Activated CD4-positive, alpha-beta memory T cell treated with anti-CD3 and anti-CD28 coated beads for 36 hours (primary cell): ENCODE measurements around the gene EMX2. TPM values are rescaled to one million over a fixed set of nuclear protein-coding genes. Genes with fewer than 3 reads are reported as not detected.

ENCODE experiments used
- CTCF ChIA-PET: fragments of 350-600 bp; sonication (Branson Sonifier 250); formaldehyde crosslinking; loops from one replicate; lab custom pipeline; 2021; ENCODE audit warnings: antibody characterized with exemption, inconsistent platforms; lab: Charles Lee
- POLR2A ChIA-PET: fragments of 350-600 bp; sonication (Branson Sonifier 250); formaldehyde crosslinking; loops from one replicate; lab custom pipeline; 2021; ENCODE audit warnings: antibody characterized with exemption; lab: Charles Lee
- DNase-seq: peaks from one replicate; pipeline ENCODE4 v3.0.0-alpha.2; 2020
- H3K27ac Mint-ChIP-seq: one replicate; pipeline ENCODE4 v1.8.0; 2021; ENCODE audit warnings: mixed read lengths
- H3K27me3 Mint-ChIP-seq: one replicate; pipeline ENCODE4 v1.8.0; 2021; ENCODE audit warnings: mixed read lengths
- H3K36me3 Mint-ChIP-seq: one replicate; pipeline ENCODE4 v1.8.0; 2021; ENCODE audit warnings: mixed read lengths
- H3K4me1 Mint-ChIP-seq: one replicate; pipeline ENCODE4 v1.8.0; 2021; ENCODE audit warnings: low read depth, mixed read lengths
- H3K4me3 Mint-ChIP-seq: one replicate; pipeline ENCODE4 v1.8.0; 2021; ENCODE audit warnings: mild to moderate bottlenecking, mixed read lengths
- H3K9me3 Mint-ChIP-seq: one replicate; pipeline ENCODE4 v1.8.0; 2021; ENCODE audit warnings: mixed read lengths
- intact Hi-C: fragments of 100-400 bp; cut with micrococcal nuclease; formaldehyde crosslinking; loops from one replicate; pipeline ENCODE4 v1.15.1; 2023
- total RNA-seq, 2 experiments: library from RNA; stranded (reverse); gene quantifications; one replicate each; pipeline ENCODE4 v1.2.3, GENCODE V29; 2021

EMX2 gene
- total RNA-seq, 2 experiments from 2014 or later: not detected

DNA sequence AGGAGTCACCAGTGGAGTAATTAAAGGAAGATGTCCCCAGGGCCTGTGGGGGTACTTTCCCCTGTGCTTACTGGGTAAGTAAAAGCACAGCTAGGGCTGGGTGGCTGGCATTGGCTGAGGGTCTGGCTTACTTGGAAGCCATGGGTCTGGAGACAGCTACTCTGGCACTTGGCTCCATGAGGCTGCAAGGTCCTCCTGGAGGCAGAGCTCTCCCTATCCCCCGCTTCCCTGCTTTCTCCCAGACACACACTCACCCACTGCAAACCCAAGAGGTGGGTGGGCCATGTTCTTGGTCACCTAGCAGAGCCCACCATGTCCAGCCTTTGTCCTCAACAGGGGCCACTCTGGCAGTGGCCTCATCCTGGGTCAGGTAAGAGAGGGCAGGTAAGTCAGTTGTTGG is 13.3 kb downstream of the EMX2 start:
- H3K4me1 Mint-ChIP-seq: peaks cover 8% of the 10 kb centered on the region
- no peaks in the 10 kb centered on the region for H3K36me3 Mint-ChIP-seq
- intact Hi-C loops: no loop called here
- peaks cover 54% of the 10 kb centered on the region for H3K27me3 Mint-ChIP-seq
- ChIA-PET CTCF (no interaction called here), POLR2A (no interaction called here)
- no peak overlapping the region for H3K4me3 Mint-ChIP-seq
- DNase-seq: no peak
- H3K9me3 Mint-ChIP-seq: no peaks in the 10 kb centered on the region
- H3K27ac Mint-ChIP-seq: no peak overlapping the region

DNA sequence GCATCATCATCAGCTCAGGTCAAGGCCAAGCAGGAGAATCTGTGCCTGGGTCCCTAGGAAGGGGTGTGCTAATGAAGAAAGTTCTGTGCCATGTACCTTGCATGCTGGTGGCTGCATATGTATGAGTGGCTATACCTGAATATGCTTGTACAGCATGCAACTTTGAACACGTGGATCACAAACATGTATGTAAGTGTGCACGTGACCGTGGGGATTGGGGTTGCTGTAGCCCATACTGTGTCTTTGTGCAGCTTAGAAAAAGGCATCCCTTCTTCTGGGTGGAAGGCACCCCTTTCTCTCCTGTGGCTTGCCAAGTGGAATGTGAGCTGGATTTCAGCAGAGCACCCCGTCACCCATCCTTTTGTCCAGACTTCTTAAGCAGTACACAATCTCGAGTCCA is 13.8 kb downstream of the EMX2 start:
- Mint-ChIP-seq H3K27me3 (peaks cover 51% of the 10 kb centered on the region), H3K4me3 (no peak overlapping the region), H3K9me3 (no peaks in the 10 kb centered on the region), H3K36me3 (no peaks in the 10 kb centered on the region), H3K27ac (no peak overlapping the region), H3K4me1 (peaks cover 8% of the 10 kb centered on the region)
- intact Hi-C loops: no loop called here
- CTCF ChIA-PET: no interaction called here
- POLR2A ChIA-PET: no interaction called here
- no peak for DNase-seq

DNA sequence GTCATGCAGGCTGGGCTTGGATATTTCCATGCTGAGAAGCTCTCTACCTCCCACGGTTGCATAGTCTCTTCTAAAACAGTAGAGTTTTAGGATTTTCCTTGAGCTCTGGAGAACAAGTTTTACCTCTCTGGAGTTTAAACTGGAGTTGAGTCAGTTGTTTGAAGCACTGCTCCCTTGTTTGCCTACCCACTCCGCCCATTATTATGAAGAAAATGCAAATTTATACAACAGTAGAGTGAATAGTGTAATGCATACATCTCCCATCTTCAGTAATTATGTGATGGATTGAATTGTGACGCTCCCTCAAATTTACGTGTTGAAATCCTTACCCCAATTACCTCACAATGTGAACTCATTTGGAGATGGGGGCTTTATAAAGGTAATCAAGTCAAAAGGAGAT is 17.2 kb downstream of the EMX2 start:
- Mint-ChIP-seq H3K27ac (no peak overlapping the region), H3K4me3 (no peak overlapping the region), H3K4me1 (no peaks in the 10 kb centered on the region), H3K36me3 (no peaks in the 10 kb centered on the region), H3K9me3 (no peaks in the 10 kb centered on the region), H3K27me3 (peaks cover 27% of the 10 kb centered on the region)
- no peak for DNase-seq
- intact Hi-C loops: no loop called here
- POLR2A ChIA-PET: no interaction called here
- CTCF ChIA-PET: no interaction called here

DNA sequence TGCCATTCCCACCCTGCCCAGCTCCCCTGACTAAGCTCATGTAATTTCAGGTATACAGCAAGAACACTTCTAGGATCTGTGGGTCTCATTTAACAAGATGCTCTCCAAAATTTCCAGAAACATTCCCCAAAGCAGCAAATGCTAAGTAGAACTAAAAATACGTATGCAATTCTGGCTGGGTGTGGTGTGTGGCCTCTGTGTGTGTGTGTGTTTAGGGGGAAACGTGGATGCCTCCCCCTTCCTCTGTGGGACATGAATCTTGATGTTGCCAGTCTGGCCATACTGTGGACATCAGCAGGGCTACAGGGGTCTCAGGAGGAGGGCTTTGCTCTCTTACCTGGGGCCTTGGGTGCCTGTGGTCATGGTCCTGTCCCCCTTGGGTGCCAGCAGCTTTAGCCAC is 18.4 kb downstream of the EMX2 start:
- CTCF ChIA-PET: interaction anchor here (0.6 kb wide), 1 partner anchor 303 kb away, joined by 3 read pairs; no protein-coding TSS in a partner anchor
- H3K27me3 Mint-ChIP-seq: peaks cover 20% of the 10 kb centered on the region
- no peaks in the 10 kb centered on the region for H3K9me3 Mint-ChIP-seq
- no peak overlapping the region for H3K4me3 Mint-ChIP-seq
- no peak overlapping the region for H3K27ac Mint-ChIP-seq
- intact Hi-C loops: no loop called here
- no peaks in the 10 kb centered on the region for H3K4me1 Mint-ChIP-seq
- no peak for DNase-seq
- no peaks in the 10 kb centered on the region for H3K36me3 Mint-ChIP-seq
- POLR2A ChIA-PET: no interaction called here

DNA sequence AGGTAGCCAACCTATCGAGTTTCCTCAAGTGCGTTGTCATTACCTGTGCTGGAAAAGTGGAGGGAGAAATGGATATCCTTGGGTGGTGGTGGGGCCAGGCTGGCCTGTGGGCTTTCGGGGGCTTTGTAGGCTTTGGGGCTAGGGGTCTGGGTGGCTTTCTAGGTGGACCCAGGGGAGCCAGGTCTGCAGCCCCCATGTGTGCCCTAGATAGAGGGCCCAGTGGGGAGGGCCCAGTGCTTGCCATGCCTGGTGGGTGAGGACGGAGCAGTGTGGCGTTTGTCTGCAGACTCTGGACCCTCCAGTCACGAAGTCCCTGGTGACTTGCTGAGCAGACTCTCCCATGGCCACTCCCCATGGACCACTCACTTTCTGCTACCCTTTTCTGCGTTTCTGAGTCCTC is 19.7 kb downstream of the EMX2 start:
- Mint-ChIP-seq H3K9me3 (no peaks in the 10 kb centered on the region), H3K36me3 (no peaks in the 10 kb centered on the region), H3K4me3 (no peak overlapping the region), H3K27me3 (peaks cover 12% of the 10 kb centered on the region), H3K27ac (no peak overlapping the region), H3K4me1 (no peaks in the 10 kb centered on the region)
- intact Hi-C loops: no loop called here
- CTCF ChIA-PET: no interaction called here
- no peak for DNase-seq
- POLR2A ChIA-PET: no interaction called here

DNA sequence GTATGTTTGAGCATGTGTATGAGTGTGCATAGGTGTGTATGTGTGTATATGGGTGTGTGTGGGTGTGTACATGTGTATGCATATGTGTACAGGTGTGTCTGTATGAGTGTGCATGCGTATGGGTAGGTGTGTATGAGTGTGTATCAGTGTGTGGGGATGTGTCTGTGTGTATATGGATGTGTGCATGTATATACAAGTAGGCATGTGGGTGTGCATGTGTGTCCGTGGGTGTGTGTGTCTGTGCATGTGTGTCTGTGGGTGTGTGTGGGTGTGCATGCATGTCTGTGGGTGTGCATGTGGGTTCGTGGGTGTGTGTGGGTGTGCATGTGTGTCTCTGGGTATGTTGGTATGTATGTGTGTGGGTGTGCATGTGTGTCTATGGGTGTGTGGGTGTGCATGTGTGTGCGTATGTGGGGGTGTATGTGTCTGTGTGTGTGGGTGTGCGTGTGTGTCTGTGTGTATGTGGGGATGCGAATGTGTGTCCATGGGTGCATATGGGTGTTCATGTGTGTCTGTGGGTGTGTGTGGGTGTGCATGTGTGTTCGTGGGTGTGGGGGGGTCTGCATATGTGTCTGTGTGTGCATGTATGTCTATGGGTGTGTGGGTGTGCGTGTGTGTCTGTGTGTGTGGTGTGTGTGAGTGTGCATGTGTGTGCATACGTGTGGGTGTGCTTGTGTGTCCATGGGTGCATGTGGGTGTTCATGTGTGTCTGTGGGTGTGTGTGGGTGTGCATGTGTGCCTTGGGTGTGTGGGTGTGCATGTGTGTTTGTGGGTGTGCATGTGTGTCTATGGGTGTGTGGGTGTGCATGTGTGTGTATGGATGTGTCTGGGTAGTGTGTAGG is 20.6 kb downstream of the EMX2 start:
- ChIA-PET CTCF (no interaction called here), POLR2A (no interaction called here)
- Mint-ChIP-seq H3K4me1 (no peaks in the 10 kb centered on the region), H3K27ac (no peak overlapping the region), H3K9me3 (no peaks in the 10 kb centered on the region), H3K36me3 (no peaks in the 10 kb centered on the region), H3K27me3 (peaks cover 12% of the 10 kb centered on the region), H3K4me3 (no peak overlapping the region)
- no peak for DNase-seq
- intact Hi-C loops: no loop called here

DNA sequence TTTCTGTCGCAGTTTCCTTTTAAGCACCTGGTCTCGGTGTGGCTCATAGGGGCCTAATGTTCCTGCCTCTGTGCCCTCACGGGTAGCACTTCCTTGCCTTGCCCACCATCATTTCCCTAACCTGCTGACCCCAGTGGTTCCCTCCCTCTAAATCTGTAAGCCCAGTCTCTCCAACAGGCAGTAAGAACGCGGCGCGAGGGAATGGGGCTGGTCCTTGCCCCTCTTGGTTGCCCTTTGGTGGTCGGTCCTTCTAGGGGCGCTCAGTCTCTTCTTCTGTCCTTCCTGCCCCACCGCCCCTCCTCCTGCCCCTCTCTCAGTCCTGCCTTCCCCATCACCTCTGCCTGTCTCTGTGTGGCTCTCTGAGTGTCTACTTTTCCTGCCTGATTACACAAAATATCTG is 21.2 kb downstream of the EMX2 start:
- H3K4me3 Mint-ChIP-seq: no peak overlapping the region
- POLR2A ChIA-PET: no interaction called here
- no peak for DNase-seq
- CTCF ChIA-PET: no interaction called here
- H3K27me3 Mint-ChIP-seq: peaks cover 9% of the 10 kb centered on the region
- H3K9me3 Mint-ChIP-seq: no peaks in the 10 kb centered on the region
- no peaks in the 10 kb centered on the region for H3K36me3 Mint-ChIP-seq
- H3K4me1 Mint-ChIP-seq: no peaks in the 10 kb centered on the region
- intact Hi-C loops: no loop called here
- no peak overlapping the region for H3K27ac Mint-ChIP-seq

DNA sequence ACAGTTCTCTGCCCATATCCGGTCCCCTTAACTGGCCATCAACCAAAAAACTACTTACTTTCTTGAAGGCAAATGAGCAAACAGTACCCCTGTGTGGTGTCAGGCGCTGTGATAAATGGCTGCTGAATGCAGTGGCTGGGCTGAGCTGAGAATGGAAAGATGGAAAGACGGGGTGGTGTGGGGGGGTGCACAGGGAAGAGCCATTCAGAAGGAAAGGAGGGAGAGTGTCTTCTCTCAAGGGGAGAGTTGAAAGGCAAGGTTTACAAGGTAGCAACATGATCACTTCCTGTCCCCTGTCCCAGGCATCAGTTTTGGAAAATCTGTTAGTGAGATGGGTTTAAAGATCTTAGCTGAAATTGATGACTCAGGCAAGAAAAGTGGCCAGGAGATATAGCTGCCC is 22.5 kb downstream of the EMX2 start:
- ChIA-PET CTCF (no interaction called here), POLR2A (no interaction called here)
- DNase-seq: no peak
- no peaks in the 10 kb centered on the region for H3K9me3 Mint-ChIP-seq
- no peak overlapping the region for H3K4me3 Mint-ChIP-seq
- intact Hi-C loops: no loop called here
- H3K27ac Mint-ChIP-seq: no peak overlapping the region
- no peaks in the 10 kb centered on the region for H3K4me1 Mint-ChIP-seq
- H3K36me3 Mint-ChIP-seq: no peaks in the 10 kb centered on the region
- peaks cover 9% of the 10 kb centered on the region for H3K27me3 Mint-ChIP-seq

DNA sequence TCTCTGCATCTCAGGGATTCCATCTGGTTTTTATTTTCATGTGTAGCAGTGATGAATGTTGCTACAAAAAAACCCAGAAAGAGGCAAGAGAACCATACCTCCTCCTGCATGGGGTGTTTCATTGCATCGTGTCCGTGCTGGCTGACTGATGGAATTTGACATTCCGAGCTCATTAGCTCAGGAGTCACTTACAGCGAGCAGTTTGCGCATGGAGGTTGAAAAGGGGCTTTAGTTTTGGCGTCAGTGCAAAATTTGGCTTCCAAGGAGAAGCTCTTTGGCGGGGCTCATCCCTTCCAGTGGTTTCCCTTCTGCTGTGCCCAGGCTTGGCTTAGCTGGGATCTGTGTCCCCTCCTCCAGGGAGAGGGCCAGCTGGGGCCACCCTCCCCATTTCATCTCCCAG is 25.8 kb downstream of the EMX2 start:
- POLR2A ChIA-PET: no interaction called here
- CTCF ChIA-PET: no interaction called here

DNA sequence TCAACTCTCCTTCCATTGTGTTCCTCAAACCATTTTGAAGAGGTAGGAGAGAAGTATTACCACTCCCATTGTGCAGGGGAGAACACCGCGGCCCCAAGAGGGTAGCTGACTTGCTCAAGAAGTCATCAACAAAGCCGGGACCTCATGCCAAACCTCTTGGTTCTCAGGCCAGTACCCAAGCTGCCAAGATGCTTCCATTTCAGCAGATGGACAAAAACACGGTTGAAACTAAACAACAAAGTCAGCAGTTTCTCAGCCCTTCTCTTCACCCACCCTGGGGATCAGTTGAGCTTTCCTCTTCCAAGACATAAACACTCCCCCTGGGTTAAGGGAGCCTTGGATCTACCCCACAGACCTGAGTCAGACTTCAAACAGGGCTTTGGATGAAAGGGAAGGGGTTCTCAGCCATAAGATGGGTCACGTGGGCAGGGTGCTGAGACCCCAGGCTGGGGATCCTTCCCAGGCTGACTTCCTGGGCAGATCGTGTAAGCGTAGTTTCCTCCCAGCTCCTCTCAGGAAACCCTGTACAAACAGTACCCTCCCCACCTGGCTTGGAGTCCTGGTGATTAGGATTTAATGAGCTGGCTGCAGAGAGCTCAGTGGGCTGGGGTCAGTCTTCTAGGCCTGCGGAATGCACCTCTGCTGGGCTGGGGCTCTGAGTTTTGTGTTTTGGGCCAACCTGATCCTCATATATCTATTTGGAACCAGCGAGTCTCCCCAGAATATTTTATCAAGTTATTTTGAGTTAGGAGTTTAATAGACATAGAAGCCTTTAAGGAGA is 27.3 kb downstream of the EMX2 start:
- POLR2A ChIA-PET: no interaction called here
- CTCF ChIA-PET: no interaction called here
- intact Hi-C loops: no loop called here
- no peak overlapping the region for H3K4me3 Mint-ChIP-seq
- H3K9me3 Mint-ChIP-seq: no peaks in the 10 kb centered on the region
- no peak for DNase-seq
- no peaks in the 10 kb centered on the region for H3K4me1 Mint-ChIP-seq
- H3K36me3 Mint-ChIP-seq: no peaks in the 10 kb centered on the region
- H3K27me3 Mint-ChIP-seq: peaks cover 18% of the 10 kb centered on the region
- no peak overlapping the region for H3K27ac Mint-ChIP-seq

More for the DNA sequence above, 25.8 kb downstream of the EMX2 start:
- intact Hi-C loops: no loop called here
- Mint-ChIP-seq H3K4me1 (no peaks in the 10 kb centered on the region), H3K27me3 (peaks cover 19% of the 10 kb centered on the region), H3K27ac (no peak overlapping the region), H3K4me3 (no peak overlapping the region), H3K36me3 (no peaks in the 10 kb centered on the region), H3K9me3 (no peaks in the 10 kb centered on the region)
- DNase-seq: no peak

DNA sequence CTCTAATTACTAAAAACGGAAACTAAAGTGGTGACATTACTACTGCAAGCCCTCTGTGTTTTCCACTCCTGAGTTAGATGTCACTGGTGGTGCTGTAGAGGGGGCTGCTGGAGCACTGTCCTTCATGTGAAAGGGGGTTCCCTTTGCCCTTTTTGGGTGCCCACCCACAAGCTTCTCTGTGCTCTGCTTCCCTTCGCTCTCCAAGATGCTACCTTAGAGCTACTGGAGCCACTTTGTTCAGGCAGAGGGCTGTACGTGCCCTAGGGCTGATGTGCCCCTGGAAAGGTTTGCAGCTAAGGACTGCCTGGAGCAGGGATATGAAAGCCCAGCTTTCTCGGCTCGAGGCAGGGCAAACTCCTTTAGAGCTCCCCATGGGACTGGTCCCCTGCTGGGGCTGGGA is 28.3 kb downstream of the EMX2 start:
- Mint-ChIP-seq H3K27me3 (peaks cover 18% of the 10 kb centered on the region), H3K36me3 (no peaks in the 10 kb centered on the region), H3K27ac (no peak overlapping the region), H3K4me3 (no peak overlapping the region), H3K4me1 (no peaks in the 10 kb centered on the region), H3K9me3 (no peaks in the 10 kb centered on the region)
- ChIA-PET POLR2A (no interaction called here), CTCF (interaction anchor here (1.0 kb wide), 1 partner anchor 9 kb away, joined by 3 read pairs; no protein-coding TSS in a partner anchor)
- DNase-seq: no peak
- intact Hi-C loops: no loop called here

DNA sequence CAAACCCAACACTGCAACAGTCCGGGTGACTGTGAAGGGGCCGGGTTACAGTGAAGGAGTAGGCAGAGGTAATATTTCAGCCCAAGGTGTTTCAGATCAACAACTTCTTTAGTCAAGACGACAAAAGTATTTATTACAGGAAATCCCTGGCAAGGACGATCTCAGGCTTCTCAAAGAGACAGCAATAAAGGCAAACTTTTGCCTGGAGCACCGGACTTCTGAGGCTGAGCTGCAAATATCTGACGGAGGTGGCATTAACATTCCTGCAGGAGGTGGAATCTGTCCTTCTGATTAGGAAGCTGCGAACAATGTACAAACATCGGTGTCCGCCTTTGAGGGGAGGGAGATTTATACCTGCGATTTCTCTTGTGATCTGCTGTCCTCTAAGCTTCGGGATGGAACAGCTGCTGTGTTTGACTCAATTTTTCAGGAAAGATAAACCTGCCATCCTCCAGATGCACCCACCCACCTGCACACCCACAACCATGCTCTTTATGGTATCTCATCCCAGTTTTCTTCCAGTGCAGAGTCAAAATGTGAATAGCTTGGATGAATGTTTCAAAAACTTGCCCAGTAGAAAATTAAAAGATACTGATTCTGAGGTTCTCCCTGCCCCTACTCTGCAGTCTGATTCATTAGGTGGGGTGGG is 32.1 kb downstream of the EMX2 start:
- ChIA-PET POLR2A (no interaction called here), CTCF (interaction anchor here (0.7 kb wide), 1 partner anchor 107 kb away, joined by 4 read pairs; no protein-coding TSS in a partner anchor)
- intact Hi-C loops: no loop called here
- peaks cover 20% of the 10 kb centered on the region for H3K27me3 Mint-ChIP-seq
- no peaks in the 10 kb centered on the region for H3K36me3 Mint-ChIP-seq
- H3K4me1 Mint-ChIP-seq: no peaks in the 10 kb centered on the region
- no peak overlapping the region for H3K4me3 Mint-ChIP-seq
- H3K27ac Mint-ChIP-seq: no peak overlapping the region
- H3K9me3 Mint-ChIP-seq: no peaks in the 10 kb centered on the region
- DNase-seq: no peak
